B cell (primary cell): Measurements from ENCODE around the gene YJEFN3. TPM values are rescaled to one million over a fixed set of nuclear protein-coding genes. Genes with fewer than 3 reads are reported as not detected.

ENCODE experiments used
- ATAC-seq: fragments of 200-7000 bp; cut with Tn5 transposase; one replicate; pipeline ENCODE4 v1.10.0; 2021; ENCODE audit warnings: low read depth, mild to moderate bottlenecking, moderate number of reproducible peaks, moderate library complexity
- CTCF ChIA-PET: fragments of 350-600 bp; sonication (Branson Sonifier 250); formaldehyde crosslinking; loops from one replicate; lab custom pipeline; 2021; ENCODE audit warnings: antibody characterized with exemption, inconsistent platforms; lab: Charles Lee
- POLR2A ChIA-PET: fragments of 350-600 bp; sonication (Branson Sonifier 250); formaldehyde crosslinking; loops from one replicate; lab custom pipeline; 2021; ENCODE audit warnings: antibody characterized with exemption; lab: Charles Lee
- DNase-seq: peaks from one replicate; pipeline ENCODE4 v3.0.0; 2013
- H2AFZ ChIP-seq: 2 replicates; pipeline ENCODE4 v1.6.1; 2012; ENCODE audit warnings: mild to moderate bottlenecking, low read depth, low read length; ENCODE audit not compliant: insufficient read depth, poor library complexity, severe bottlenecking
- H3K27ac ChIP-seq, 2 donors: 1 replicate in 1 of 2; 2 replicates in 1 of 2; pipeline ENCODE4 v1.5.1; 2012 to 2013; ENCODE audit warnings: low read length in 2 of 2, mild to moderate bottlenecking in 2 of 2, moderate library complexity in 1 of 2
- H3K27me3 ChIP-seq, 4 experiments: fragments of 200-600 bp in 1 of 4; sonication (generic) in 1 of 4; replicated peaks in 1 of 4; 1 replicate in 2 of 4; 2 replicates in 2 of 4; pipeline versions ENCODE4 v1.6.1 to v1.7.0; 2013 to 2016; ENCODE audit warnings: low read length in 3 of 4, mild to moderate bottlenecking in 2 of 4, mixed read lengths in 1 of 4, moderate library complexity in 1 of 4; ENCODE audit not compliant: insufficient read depth in 4 of 4, control insufficient read depth in 3 of 4; ENCODE audit errors: control extremely low read depth in 1 of 4
- H3K36me3 ChIP-seq, 2 experiments: replicated peaks in 1 of 2; 1 replicate in 1 of 2; 2 replicates in 1 of 2; pipeline versions ENCODE4 v1.6.1 to v1.7.1; 2013; ENCODE audit warnings: low read length in 1 of 2; ENCODE audit not compliant: insufficient read depth in 2 of 2, control insufficient read depth in 1 of 2; ENCODE audit errors: control extremely low read depth in 1 of 2, extremely low read depth in 1 of 2
- H3K4me1 ChIP-seq, 2 donors: fragments of 200-600 bp in 1 of 2; sonication (generic) in 1 of 2; 1 replicate in 1 of 2; 2 replicates in 1 of 2; pipeline versions ENCODE4 v1.5.1 to v1.6.1; 2013 to 2017; ENCODE audit warnings: low read length in 2 of 2; ENCODE audit not compliant: control insufficient read depth in 2 of 2, insufficient read depth in 2 of 2
- H3K4me2 ChIP-seq: replicated peaks from 2 replicates; pipeline ENCODE3; 2012; ENCODE audit warnings: mild to moderate bottlenecking, low read depth, low read length; ENCODE audit not compliant: poor library complexity, severe bottlenecking
- H3K4me3 ChIP-seq, 5 experiments: fragments of 200-600 bp in 1 of 5; sonication (generic) in 1 of 5; 1 replicate in 3 of 5; 2 replicates in 2 of 5; pipeline versions ENCODE4 v1.5.1 to v1.7.0; 2011 to 2016; ENCODE audit warnings: low read length in 4 of 5, mild to moderate bottlenecking in 4 of 5, low read depth in 2 of 5, control low read depth in 1 of 5, moderate library complexity in 1 of 5; ENCODE audit not compliant: insufficient read depth in 1 of 5; ENCODE audit errors: control extremely low read depth in 1 of 5, extremely low read depth in 1 of 5
- H3K79me2 ChIP-seq: fragments of 200-600 bp; sonication (generic); one replicate; pipeline ENCODE4 v1.6.0; 2016; ENCODE audit warnings: low read length; ENCODE audit not compliant: control insufficient read depth, insufficient read depth
- H3K9ac ChIP-seq: fragments of 200-600 bp; sonication (generic); 2 replicates; pipeline ENCODE4 v1.6.1; 2017; ENCODE audit warnings: mild to moderate bottlenecking, low read length, moderate library complexity
- H3K9me3 ChIP-seq, 3 donors: one replicate each; pipeline versions ENCODE4 v1.6.1 to v1.7.1; 2013; ENCODE audit warnings: low read length in 2 of 3; ENCODE audit not compliant: control insufficient read depth in 2 of 3, insufficient read depth in 1 of 3; ENCODE audit errors: control extremely low read depth in 1 of 3
- H4K20me1 ChIP-seq: 2 replicates; pipeline ENCODE4 v1.6.0; 2012; ENCODE audit warnings: mild to moderate bottlenecking, low read length; ENCODE audit not compliant: insufficient read depth, control insufficient read depth, poor library complexity, severe bottlenecking
- H3K27ac Mint-ChIP-seq: one replicate; pipeline ENCODE4 v1.8.0; 2021; ENCODE audit warnings: mixed read lengths
- H3K27me3 Mint-ChIP-seq: one replicate; pipeline ENCODE4 v1.8.0; 2021; ENCODE audit warnings: mixed read lengths
- H3K4me1 Mint-ChIP-seq: one replicate; pipeline ENCODE4 v1.8.0; 2021; ENCODE audit warnings: mixed read lengths
- H3K4me3 Mint-ChIP-seq: one replicate; pipeline ENCODE4 v1.8.0; 2021; ENCODE audit warnings: mixed read lengths
- H3K9me3 Mint-ChIP-seq: one replicate; pipeline ENCODE4 v1.8.0; 2022; ENCODE audit warnings: mixed read lengths; ENCODE audit not compliant: insufficient read depth
- EZH2 ChIP-seq: IDR thresholded peaks from 2 replicates; pipeline ENCODE4 v1.6.1; 2012; ENCODE audit warnings: borderline replicate concordance, low read depth, mild to moderate bottlenecking, moderate library complexity, low read length; ENCODE audit not compliant: insufficient read depth, poor library complexity, severe bottlenecking
- WGBS: methylation state at CpG from one replicate; pipeline ENCODE4 v1.1.5; 2013; ENCODE audit warnings: missing lambda C conversion rate; ENCODE audit not compliant: insufficient coverage; 5-methylcytosine and 5-hydroxymethylcytosine counted together
- intact Hi-C: fragments of 100-400 bp; cut with micrococcal nuclease; formaldehyde crosslinking; loops from one replicate; pipeline ENCODE4 v1.10.0; 2022
- polyA plus RNA-seq: library from polyadenylated mRNA; depleted of rRNA; stranded (reverse); fragments of >200 nt; gene quantifications from 2 replicates; pipeline ENCODE4 v1.2.3, GENCODE V29; 2012
- total RNA-seq, 2 donors: library from RNA; stranded (reverse); fragments of 120-200 nt in 1 of 2; gene quantifications; 1 replicate in 1 of 2; 2 replicates in 1 of 2; pipeline versions ENCODE4 v1.2.3 to v1.2.4, GENCODE V29; 2013 to 2022
- TF ChIP-seq, protein P1 (sequence below): fragments of 200-600 bp; IDR thresholded peaks from one replicate; pipeline ENCODE4 v1.8.0; 2022; ENCODE audit warnings: antibody characterized with exemption, mild to moderate bottlenecking

The YJEFN3 gene
- total and polyA plus RNA-seq, 2 donors (not counting 1 experiment from before 2014, with no cell fraction given): 7.1 to 8.8 TPM

DNA sequence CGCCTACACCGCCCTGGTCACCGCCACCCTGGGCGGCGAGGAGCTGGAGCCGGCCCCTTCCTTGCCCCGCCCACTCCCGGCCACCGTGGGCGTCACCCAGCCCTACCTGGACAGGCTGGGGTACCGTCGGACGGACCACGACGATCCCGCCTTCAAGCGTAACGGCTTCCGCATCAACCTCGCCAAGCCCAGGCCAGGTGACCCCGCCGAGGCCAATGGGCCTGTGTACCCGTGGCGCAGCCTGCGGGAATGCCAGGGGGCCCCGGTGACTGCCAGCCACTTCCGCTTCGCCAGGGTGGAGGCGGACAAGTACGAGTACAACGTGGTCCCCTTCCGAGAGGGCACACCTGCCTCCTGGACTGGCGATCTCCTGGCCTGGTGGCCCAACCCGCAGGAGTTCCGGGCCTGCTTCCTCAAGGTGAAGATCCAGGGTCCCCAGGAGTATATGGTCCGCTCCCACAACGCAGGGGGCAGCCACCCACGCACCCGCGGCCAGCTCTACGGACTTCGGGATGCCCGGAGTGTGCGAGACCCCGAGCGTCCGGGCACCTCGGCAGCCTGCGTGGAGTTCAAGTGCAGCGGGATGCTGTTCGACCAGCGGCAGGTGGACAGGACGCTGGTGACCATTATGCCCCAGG, 16.4 kb downstream of the YJEFN3 start:
- H3K4me1 ChIP-seq: peaks cover 18 to 22% of the 10 kb centered on the region in 2 donors
- no peak overlapping the region for H3K4me2 ChIP-seq
- Mint-ChIP-seq H3K27ac (no peak overlapping the region), H3K27me3 (peaks cover 19% of the 10 kb centered on the region), H3K4me1 (peaks cover 11% of the 10 kb centered on the region), H3K4me3 (no peak overlapping the region), H3K9me3 (no peaks in the 10 kb centered on the region)
- CTCF ChIA-PET: no interaction called here
- H3K79me2 ChIP-seq: no peaks in the 10 kb centered on the region
- H3K27ac ChIP-seq: no peak overlapping the region
- no peaks in the 10 kb centered on the region for H3K36me3 ChIP-seq
- peaks cover 0 to 44% (median 11%) of the 10 kb centered on the region in 4 experiments for H3K27me3 ChIP-seq
- intact Hi-C loops: no loop called here
- no peak overlapping the region for H3K9ac ChIP-seq
- H2AFZ ChIP-seq: no peak overlapping the region
- no peaks in the 10 kb centered on the region for H4K20me1 ChIP-seq
- ATAC-seq (no peak), DNase-seq (no peak)
- H3K9me3 ChIP-seq: peaks cover 0 to 31% (median 0%) of the 10 kb centered on the region in 3 donors
- TF ChIP-seq EZH2: no peak
- TF ChIP-seq, protein P1, sequence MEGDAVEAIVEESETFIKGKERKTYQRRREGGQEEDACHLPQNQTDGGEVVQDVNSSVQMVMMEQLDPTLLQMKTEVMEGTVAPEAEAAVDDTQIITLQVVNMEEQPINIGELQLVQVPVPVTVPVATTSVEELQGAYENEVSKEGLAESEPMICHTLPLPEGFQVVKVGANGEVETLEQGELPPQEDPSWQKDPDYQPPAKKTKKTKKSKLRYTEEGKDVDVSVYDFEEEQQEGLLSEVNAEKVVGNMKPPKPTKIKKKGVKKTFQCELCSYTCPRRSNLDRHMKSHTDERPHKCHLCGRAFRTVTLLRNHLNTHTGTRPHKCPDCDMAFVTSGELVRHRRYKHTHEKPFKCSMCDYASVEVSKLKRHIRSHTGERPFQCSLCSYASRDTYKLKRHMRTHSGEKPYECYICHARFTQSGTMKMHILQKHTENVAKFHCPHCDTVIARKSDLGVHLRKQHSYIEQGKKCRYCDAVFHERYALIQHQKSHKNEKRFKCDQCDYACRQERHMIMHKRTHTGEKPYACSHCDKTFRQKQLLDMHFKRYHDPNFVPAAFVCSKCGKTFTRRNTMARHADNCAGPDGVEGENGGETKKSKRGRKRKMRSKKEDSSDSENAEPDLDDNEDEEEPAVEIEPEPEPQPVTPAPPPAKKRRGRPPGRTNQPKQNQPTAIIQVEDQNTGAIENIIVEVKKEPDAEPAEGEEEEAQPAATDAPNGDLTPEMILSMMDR: no peak
- POLR2A ChIA-PET: no interaction called here
- no peak overlapping the region for H3K4me3 ChIP-seq
- WGBS: 92% methylated on average over 53 of the region's 53 CpGs

DNA sequence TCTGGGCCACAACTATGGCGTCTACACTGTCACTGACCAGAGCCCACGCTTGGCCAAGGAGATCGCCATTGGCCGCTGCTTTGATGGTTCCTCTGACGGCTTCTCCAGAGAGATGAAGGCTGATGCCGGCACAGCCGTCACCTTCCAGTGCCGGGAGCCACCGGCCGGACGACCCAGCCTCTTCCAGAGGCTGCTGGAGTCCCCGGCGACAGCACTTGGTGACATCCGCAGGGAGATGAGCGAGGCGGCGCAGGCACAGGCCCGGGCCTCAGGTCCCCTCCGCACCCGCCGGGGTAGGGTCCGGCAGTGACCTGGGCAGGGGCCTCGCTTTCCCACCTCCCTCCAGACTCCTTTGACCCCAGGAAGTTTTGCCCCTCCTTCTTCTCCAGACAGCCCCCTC, 17.0 kb downstream of the YJEFN3 start:
- H3K4me3 Mint-ChIP-seq: no peak overlapping the region
- peaks cover 0 to 26% (median 0%) of the 10 kb centered on the region in 3 donors for H3K9me3 ChIP-seq
- H3K9ac ChIP-seq: no peak overlapping the region
- H3K36me3 ChIP-seq: no peaks in the 10 kb centered on the region
- no peaks in the 10 kb centered on the region for H4K20me1 ChIP-seq
- ChIA-PET CTCF (no interaction called here), POLR2A (no interaction called here)
- TF ChIP-seq EZH2: no peak
- TF ChIP-seq, protein P1: no peak
- H3K4me1 Mint-ChIP-seq: peaks cover 8% of the 10 kb centered on the region
- DNase-seq: no peak
- no peak overlapping the region for H2AFZ ChIP-seq
- H3K4me1 ChIP-seq: peaks cover 13 to 15% of the 10 kb centered on the region in 2 donors
- H3K27ac Mint-ChIP-seq: no peak overlapping the region
- H3K27me3 Mint-ChIP-seq: peaks cover 18% of the 10 kb centered on the region
- H3K9me3 Mint-ChIP-seq: no peaks in the 10 kb centered on the region
- no peak overlapping the region for H3K27ac ChIP-seq
- intact Hi-C loops: no loop called here
- peaks cover 0 to 40% (median 10%) of the 10 kb centered on the region in 4 experiments for H3K27me3 ChIP-seq
- H3K79me2 ChIP-seq: no peaks in the 10 kb centered on the region
- H3K4me3 ChIP-seq: no peak overlapping the region
- H3K4me2 ChIP-seq: no peak overlapping the region
- no peak for ATAC-seq
- WGBS: 98% methylated on average over 22 of the region's 23 CpGs
